Measurements from ENCODE around the gene MAMSTR. TPM values are rescaled to one million over a fixed set of nuclear protein-coding genes. Genes with fewer than 3 reads are reported as not detected.

Gene MAMSTR
- polyA plus RNA-seq, 1 donor (not counting 4 experiments of a cell fraction or from before 2014, with no cell fraction given), result 0.35 TPM

GRCh38 chr19:48668761-48669160 is 50.8 kb downstream of the MAMSTR start:
- dilution Hi-C loops (cut with MboI; ENCODE audit: extremely low pct_ligation_motif_present, low sequenced_read_pairs), result no loop called here
- Histone ChIP-seq H3K79me2 (ENCODE audit: control insufficient read depth, insufficient read depth, low read length) (no peaks in the 10 kb centered on the region), H3K9me3 (ENCODE audit: control insufficient read depth, low read depth, low read length) (no peaks in the 10 kb centered on the region), H3K9ac (ENCODE audit: control insufficient read depth, extremely low read depth, insufficient read depth, low read length) (no peak overlapping the region), H3K9me1 (ENCODE audit: control insufficient read depth, extremely low read depth, insufficient read depth, low read length) (no peaks in the 10 kb centered on the region), H3K4me2 (ENCODE audit: control insufficient read depth, extremely low read depth, insufficient read depth, low read depth, low read length) (no peak overlapping the region), H4K20me1 (ENCODE audit: control insufficient read depth, extremely low read depth, insufficient read depth, low read length) (no peaks in the 10 kb centered on the region), H3K36me3 (ENCODE audit: control insufficient read depth in 2 of 2, extremely low read depth in 1 of 2, insufficient read depth in 2 of 2, low read length in 2 of 2) (no peaks in the 10 kb centered on the region), H3K4me3 (ENCODE audit: control insufficient read depth in 2 of 3, extremely low read depth in 1 of 3, insufficient read depth in 2 of 3, low read depth in 1 of 3, low read length in 3 of 3) (no peak overlapping the region), H3K27me3 (ENCODE audit: control insufficient read depth, extremely low read depth, insufficient read depth, low read length) (no peaks in the 10 kb centered on the region), H3K27ac (ENCODE audit: control insufficient read depth, insufficient read depth, low read length) (no peak overlapping the region), H2AFZ (ENCODE audit: control insufficient read depth, low read length) (no peak overlapping the region), H3K4me1 (ENCODE audit: control insufficient read depth, extremely low read depth, insufficient read depth, low read length) (no peaks in the 10 kb centered on the region)
- FAIRE-seq (no peak), DNase-seq (ENCODE audit: low read depth, low spot score) (no peak)
- TF ChIP-seq, protein P1, sequence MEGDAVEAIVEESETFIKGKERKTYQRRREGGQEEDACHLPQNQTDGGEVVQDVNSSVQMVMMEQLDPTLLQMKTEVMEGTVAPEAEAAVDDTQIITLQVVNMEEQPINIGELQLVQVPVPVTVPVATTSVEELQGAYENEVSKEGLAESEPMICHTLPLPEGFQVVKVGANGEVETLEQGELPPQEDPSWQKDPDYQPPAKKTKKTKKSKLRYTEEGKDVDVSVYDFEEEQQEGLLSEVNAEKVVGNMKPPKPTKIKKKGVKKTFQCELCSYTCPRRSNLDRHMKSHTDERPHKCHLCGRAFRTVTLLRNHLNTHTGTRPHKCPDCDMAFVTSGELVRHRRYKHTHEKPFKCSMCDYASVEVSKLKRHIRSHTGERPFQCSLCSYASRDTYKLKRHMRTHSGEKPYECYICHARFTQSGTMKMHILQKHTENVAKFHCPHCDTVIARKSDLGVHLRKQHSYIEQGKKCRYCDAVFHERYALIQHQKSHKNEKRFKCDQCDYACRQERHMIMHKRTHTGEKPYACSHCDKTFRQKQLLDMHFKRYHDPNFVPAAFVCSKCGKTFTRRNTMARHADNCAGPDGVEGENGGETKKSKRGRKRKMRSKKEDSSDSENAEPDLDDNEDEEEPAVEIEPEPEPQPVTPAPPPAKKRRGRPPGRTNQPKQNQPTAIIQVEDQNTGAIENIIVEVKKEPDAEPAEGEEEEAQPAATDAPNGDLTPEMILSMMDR (optimal IDR thresholded peaks at IDR 0.05 in 1 of 3, IDR thresholded peaks at IDR 0.05 in 1 of 3, conservative IDR thresholded peaks at IDR 0.05 in 1 of 3; ENCODE audit: extremely low read depth in 1 of 3, insufficient read depth in 2 of 3, low read length in 3 of 3), result no peak
- TF ChIP-seq EZH2 (IDR thresholded peaks at IDR 0.05; ENCODE audit: low read length), result no peak

DNA sequence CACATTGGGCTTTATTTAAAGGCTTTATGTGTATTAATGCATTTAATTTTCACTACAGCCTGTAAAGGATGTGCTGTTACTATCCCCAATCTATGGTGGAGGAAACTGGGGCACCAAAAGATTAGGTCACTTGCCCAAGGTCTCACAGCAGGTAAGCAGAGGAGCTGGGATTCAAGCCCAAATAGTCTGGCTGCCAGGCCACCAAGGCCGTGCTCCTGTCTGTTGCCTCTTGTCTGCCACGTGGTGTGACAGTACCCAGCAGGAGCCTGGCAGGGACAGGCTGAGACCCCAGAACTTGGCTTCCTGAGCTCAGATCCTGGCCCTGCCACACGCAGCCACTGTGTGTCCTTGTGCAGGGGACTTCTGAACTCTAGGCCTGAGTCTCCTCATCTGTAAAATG is 51.2 kb downstream of the MAMSTR start:
- Histone ChIP-seq H3K4me2 (ENCODE audit: control insufficient read depth, extremely low read depth, insufficient read depth, low read depth, low read length) (no peak overlapping the region), H3K27ac (ENCODE audit: control insufficient read depth, insufficient read depth, low read length) (no peak overlapping the region), H3K9me1 (ENCODE audit: control insufficient read depth, extremely low read depth, insufficient read depth, low read length) (no peaks in the 10 kb centered on the region), H3K4me1 (ENCODE audit: control insufficient read depth, extremely low read depth, insufficient read depth, low read length) (no peaks in the 10 kb centered on the region), H3K9ac (ENCODE audit: control insufficient read depth, extremely low read depth, insufficient read depth, low read length) (no peak overlapping the region), H3K27me3 (ENCODE audit: control insufficient read depth, extremely low read depth, insufficient read depth, low read length) (no peaks in the 10 kb centered on the region), H3K36me3 (ENCODE audit: control insufficient read depth in 2 of 2, extremely low read depth in 1 of 2, insufficient read depth in 2 of 2, low read length in 2 of 2) (no peaks in the 10 kb centered on the region), H2AFZ (ENCODE audit: control insufficient read depth, low read length) (no peak overlapping the region), H3K79me2 (ENCODE audit: control insufficient read depth, insufficient read depth, low read length) (no peaks in the 10 kb centered on the region), H3K9me3 (ENCODE audit: control insufficient read depth, low read depth, low read length) (no peaks in the 10 kb centered on the region), H3K4me3 (ENCODE audit: control insufficient read depth in 2 of 3, extremely low read depth in 1 of 3, insufficient read depth in 2 of 3, low read depth in 1 of 3, low read length in 3 of 3) (no peak overlapping the region), H4K20me1 (ENCODE audit: control insufficient read depth, extremely low read depth, insufficient read depth, low read length) (no peaks in the 10 kb centered on the region)
- DNase-seq (ENCODE audit: low read depth, low spot score) (no peak), FAIRE-seq (no peak)
- dilution Hi-C loops (cut with MboI; ENCODE audit: extremely low pct_ligation_motif_present, low sequenced_read_pairs), result no loop called here
- TF ChIP-seq, protein P1 (optimal IDR thresholded peaks at IDR 0.05 in 1 of 3, IDR thresholded peaks at IDR 0.05 in 1 of 3, conservative IDR thresholded peaks at IDR 0.05 in 1 of 3; ENCODE audit: extremely low read depth in 1 of 3, insufficient read depth in 2 of 3, low read length in 3 of 3), result no peak
- TF ChIP-seq EZH2 (IDR thresholded peaks at IDR 0.05; ENCODE audit: low read length), result no peak
